Ovary (tissue), 3 donors: ENCODE measurements around the gene MAP2K7.

Experiments
- EP300 ChIP-seq: sonication (generic); formaldehyde crosslinking; IDR thresholded peaks from one replicate; pipeline ENCODE4 v1.6.1; 2017; ENCODE audit warnings: antibody characterized with exemption
- POLR2A ChIP-seq: fragments of 450-650 bp; IDR thresholded peaks from one replicate; pipeline ENCODE4 v1.6.1; 2017; ENCODE audit warnings: antibody characterized with exemption, mild to moderate bottlenecking, moderate library complexity
- TF ChIP-seq, protein P1 (sequence below), 3 donors: fragments of 450-650 bp in 2 of 3; fragments of 200-600 bp in 1 of 3; IDR thresholded peaks; one replicate each; pipeline versions ENCODE4 v1.5.1 to v1.8.0; 2016 to 2022; ENCODE audit warnings: antibody characterized with exemption in 3 of 3, mild to moderate bottlenecking in 1 of 3
- donor health status: DM: no; HTN: no; CAD: no.

DNA sequence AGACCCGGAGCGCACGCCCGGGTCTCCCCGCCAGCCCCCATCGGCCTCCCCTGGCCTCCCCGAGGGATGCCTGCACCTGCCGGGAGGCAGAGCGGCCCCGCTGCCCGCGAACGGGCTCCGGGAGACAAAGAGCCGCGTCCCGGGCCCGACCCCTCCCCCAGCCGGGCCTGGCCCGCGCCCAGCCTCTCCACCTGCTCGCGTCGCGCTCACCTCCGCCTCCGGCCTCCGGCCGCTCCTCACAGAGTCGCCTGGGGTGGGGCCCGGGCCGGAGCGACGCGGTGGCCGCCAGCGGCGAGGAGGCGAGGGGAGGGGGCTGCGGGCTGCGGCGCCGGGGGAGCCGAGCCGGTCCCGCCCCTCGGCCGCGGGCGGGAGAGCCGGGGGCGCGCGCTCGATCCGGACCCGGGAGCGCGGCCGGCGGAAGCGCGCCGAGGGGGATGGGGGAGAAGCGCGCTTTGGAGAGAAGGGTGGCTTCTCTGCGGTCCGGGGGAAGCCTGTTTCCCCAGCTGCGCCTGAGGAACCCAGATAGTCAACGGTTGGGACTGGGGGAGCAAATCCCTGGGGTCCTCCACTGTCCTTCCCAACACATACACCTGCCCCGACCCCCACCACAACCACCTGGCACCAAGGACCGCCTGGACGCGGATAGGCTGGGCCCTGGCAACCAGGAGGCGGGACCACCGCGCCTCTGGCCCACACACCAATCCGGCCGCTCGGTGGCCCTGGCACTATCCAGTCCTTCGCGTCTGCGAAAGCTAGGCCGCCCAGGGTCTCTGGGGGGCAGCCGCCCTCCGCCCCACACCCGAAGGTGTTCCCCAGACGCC lies 29.4 kb upstream of the MAP2K7 start, which contains the start of gene PRR36:
- TF ChIP-seq, protein P1, sequence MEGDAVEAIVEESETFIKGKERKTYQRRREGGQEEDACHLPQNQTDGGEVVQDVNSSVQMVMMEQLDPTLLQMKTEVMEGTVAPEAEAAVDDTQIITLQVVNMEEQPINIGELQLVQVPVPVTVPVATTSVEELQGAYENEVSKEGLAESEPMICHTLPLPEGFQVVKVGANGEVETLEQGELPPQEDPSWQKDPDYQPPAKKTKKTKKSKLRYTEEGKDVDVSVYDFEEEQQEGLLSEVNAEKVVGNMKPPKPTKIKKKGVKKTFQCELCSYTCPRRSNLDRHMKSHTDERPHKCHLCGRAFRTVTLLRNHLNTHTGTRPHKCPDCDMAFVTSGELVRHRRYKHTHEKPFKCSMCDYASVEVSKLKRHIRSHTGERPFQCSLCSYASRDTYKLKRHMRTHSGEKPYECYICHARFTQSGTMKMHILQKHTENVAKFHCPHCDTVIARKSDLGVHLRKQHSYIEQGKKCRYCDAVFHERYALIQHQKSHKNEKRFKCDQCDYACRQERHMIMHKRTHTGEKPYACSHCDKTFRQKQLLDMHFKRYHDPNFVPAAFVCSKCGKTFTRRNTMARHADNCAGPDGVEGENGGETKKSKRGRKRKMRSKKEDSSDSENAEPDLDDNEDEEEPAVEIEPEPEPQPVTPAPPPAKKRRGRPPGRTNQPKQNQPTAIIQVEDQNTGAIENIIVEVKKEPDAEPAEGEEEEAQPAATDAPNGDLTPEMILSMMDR (IDR thresholded peaks at IDR 0.05): no peak
- TF ChIP-seq POLR2A (no peak), EP300 (no peak)
